Superior temporal gyrus (tissue), 1 donor: ENCODE results near the gene CLNK.

ENCODE experiments used
- DNase-seq: peaks from one replicate; pipeline ENCODE4 v3.0.0-alpha.2; 2016; ENCODE audit errors: extremely low spot score

Gene CLNK

GRCh38 chr4:10456260-10456594 is 228.3 kb downstream of the CLNK start:
- DNase-seq: no peak

- no peak for DNase-seq
These were observed 229.4 kb downstream of the CLNK start for GRCh38 chr4:10455133-10455532.

- DNase-seq: no peak
These were observed 229.8 kb downstream of the CLNK start for GRCh38 chr4:10454726-10455125.

GRCh38 chr4:10454121-10454520 is 230.4 kb downstream of the CLNK start:
- no peak for DNase-seq

GRCh38 chr4:10448991-10449390 is 235.6 kb downstream of the CLNK start:
- DNase-seq: no peak

GRCh38 chr4:10442976-10443375 is 241.6 kb downstream of the CLNK start:
- no peak for DNase-seq

- no peak for DNase-seq
These were observed 243.1 kb downstream of the CLNK start for GRCh38 chr4:10441512-10441911.

- no peak for DNase-seq
These were observed 245.6 kb downstream of the CLNK start for GRCh38 chr4:10438924-10439323.

- no peak for DNase-seq
These were observed 246.8 kb downstream of the CLNK start for GRCh38 chr4:10437735-10438134.
